ENCODE data around the gene DGKG.
A peak's percentile ranks its signal among the peaks of the same experiment; 100 is the strongest.

Gene DGKG

DNA sequence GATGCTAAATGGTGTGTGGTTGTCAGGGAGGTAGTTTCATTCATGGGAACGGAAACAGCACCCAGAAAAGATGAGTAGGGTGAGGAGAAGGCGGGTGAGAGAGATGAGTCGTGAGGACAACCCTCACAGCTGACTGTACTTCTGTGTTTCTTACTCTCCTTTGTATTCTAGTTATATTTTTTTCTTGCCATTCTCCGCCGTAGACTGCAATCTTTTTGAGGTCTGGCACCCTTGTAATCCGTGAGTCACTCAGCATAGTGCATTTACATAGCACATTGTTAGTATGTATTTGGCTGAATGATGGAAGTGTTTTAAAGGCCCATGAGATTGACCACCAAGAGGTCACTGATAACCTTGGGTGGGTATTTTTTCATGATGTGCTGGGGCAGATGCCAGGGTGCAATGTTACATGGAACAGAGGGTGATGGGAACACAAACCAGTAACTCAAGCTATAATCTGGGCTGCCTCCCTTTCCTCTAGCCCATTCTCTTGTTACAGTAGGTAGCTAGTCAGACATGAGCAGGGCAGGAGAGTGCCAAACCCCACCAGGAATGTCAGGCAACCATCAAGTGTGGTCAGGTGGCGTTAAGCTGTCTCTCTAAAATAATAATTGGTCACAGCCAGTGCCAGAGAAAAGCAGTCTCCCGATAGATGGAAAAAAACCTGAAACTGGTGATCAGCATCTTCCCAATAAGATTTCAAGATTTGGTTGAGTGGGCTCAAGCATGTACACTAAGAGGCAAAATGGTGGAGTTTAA lies 18.8 kb upstream of the DGKG start:
- Histone ChIP-seq H3K4me3 (replicated peaks; ENCODE audit: insufficient read depth, low read length) (no peak overlapping the region), H3K27me3 (ENCODE audit: insufficient read depth, poor library complexity, severe bottlenecking) (no peaks in the 10 kb centered on the region), H3K27ac (replicated peaks) (no peak overlapping the region)
- TF ChIP-seq POLR2AphosphoS5 (IDR thresholded peaks at IDR 0.05; ENCODE audit: low read depth), result no peak
- no peak for TF ChIP-seq GABPA (IDR thresholded peaks at IDR 0.05; ENCODE audit: low read depth)
- no peak for TF ChIP-seq SPI1 (IDR thresholded peaks at IDR 0.05; ENCODE audit: borderline replicate concordance, low read depth)
- TF ChIP-seq, protein P1, sequence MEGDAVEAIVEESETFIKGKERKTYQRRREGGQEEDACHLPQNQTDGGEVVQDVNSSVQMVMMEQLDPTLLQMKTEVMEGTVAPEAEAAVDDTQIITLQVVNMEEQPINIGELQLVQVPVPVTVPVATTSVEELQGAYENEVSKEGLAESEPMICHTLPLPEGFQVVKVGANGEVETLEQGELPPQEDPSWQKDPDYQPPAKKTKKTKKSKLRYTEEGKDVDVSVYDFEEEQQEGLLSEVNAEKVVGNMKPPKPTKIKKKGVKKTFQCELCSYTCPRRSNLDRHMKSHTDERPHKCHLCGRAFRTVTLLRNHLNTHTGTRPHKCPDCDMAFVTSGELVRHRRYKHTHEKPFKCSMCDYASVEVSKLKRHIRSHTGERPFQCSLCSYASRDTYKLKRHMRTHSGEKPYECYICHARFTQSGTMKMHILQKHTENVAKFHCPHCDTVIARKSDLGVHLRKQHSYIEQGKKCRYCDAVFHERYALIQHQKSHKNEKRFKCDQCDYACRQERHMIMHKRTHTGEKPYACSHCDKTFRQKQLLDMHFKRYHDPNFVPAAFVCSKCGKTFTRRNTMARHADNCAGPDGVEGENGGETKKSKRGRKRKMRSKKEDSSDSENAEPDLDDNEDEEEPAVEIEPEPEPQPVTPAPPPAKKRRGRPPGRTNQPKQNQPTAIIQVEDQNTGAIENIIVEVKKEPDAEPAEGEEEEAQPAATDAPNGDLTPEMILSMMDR (IDR thresholded peaks at IDR 0.05; ENCODE audit: insufficient read depth, low read length), result no peak
- TF ChIP-seq, protein P2, sequence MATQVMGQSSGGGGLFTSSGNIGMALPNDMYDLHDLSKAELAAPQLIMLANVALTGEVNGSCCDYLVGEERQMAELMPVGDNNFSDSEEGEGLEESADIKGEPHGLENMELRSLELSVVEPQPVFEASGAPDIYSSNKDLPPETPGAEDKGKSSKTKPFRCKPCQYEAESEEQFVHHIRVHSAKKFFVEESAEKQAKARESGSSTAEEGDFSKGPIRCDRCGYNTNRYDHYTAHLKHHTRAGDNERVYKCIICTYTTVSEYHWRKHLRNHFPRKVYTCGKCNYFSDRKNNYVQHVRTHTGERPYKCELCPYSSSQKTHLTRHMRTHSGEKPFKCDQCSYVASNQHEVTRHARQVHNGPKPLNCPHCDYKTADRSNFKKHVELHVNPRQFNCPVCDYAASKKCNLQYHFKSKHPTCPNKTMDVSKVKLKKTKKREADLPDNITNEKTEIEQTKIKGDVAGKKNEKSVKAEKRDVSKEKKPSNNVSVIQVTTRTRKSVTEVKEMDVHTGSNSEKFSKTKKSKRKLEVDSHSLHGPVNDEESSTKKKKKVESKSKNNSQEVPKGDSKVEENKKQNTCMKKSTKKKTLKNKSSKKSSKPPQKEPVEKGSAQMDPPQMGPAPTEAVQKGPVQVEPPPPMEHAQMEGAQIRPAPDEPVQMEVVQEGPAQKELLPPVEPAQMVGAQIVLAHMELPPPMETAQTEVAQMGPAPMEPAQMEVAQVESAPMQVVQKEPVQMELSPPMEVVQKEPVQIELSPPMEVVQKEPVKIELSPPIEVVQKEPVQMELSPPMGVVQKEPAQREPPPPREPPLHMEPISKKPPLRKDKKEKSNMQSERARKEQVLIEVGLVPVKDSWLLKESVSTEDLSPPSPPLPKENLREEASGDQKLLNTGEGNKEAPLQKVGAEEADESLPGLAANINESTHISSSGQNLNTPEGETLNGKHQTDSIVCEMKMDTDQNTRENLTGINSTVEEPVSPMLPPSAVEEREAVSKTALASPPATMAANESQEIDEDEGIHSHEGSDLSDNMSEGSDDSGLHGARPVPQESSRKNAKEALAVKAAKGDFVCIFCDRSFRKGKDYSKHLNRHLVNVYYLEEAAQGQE (IDR thresholded peaks at IDR 0.05; ENCODE audit: insufficient replicate concordance, low read depth), result no peak
- DNase-seq (ENCODE audit: low read depth in 1 of 2, low spot score in 1 of 2), result no peak

DNA sequence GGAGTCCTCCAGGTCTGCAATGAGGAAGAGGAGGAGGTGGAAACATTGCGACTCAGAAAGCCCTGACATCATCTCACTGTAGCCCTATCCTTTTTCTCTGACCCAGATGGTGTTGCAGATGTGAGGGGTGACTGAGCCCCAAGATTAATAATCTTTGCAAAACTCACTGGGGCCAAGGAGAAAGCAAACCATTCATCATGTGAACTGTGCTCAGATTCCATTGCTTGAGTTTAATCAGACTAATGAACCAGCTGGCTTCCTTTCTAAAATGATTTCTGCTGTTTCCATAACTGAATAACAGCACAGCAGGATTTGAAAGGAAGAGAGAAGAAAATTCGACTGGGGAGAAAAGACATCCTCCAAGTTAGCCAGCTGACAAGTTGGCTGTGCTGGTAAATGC lies 13.4 kb upstream of the DGKG start:
- Histone ChIP-seq H3K27ac (replicated peaks) (no peak overlapping the region; the same call in 1 of the 2 replicates), H3K27me3 (ENCODE audit: insufficient read depth, poor library complexity, severe bottlenecking) (no peaks in the 10 kb centered on the region), H3K4me3 (replicated peaks; ENCODE audit: insufficient read depth, low read length) (no peak overlapping the region)
- DNase-seq (ENCODE audit: low read depth in 1 of 2, low spot score in 1 of 2), result no peak
- TF ChIP-seq, protein P2 (IDR thresholded peaks at IDR 0.05; ENCODE audit: insufficient replicate concordance, low read depth), result no peak
- TF ChIP-seq POLR2AphosphoS5 (IDR thresholded peaks at IDR 0.05; ENCODE audit: low read depth) (no peak), GABPA (IDR thresholded peaks at IDR 0.05; ENCODE audit: low read depth) (no peak), SPI1 (IDR thresholded peaks at IDR 0.05; ENCODE audit: borderline replicate concordance, low read depth) (no peak)
- TF ChIP-seq, protein P1 (IDR thresholded peaks at IDR 0.05; ENCODE audit: insufficient read depth, low read length), result no peak

DNA sequence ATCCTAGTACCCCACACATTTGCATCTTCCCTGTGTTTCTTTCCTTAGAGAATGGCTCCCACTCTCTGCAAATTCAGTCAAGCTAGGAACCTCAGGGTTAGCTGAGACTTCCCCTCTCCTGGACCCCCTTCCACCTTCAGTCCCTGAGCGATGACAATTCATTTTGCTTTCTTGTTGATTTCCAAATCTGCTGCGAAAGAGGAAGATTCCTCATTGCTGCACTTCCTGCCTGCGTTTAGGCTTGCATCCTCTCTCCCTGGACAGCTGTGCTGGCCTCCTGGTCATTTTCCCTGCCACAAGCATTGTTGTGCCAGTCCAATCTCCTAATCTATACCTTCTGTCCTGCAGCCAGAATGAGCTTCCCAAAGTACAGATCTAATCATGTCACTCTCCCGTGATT lies 12.3 kb upstream of the DGKG start:
- Histone ChIP-seq H3K27ac (replicated peaks) (peak overlapping the region; percentile 50), H3K4me3 (replicated peaks; ENCODE audit: insufficient read depth, low read length) (no peak overlapping the region), H3K27me3 (ENCODE audit: insufficient read depth, poor library complexity, severe bottlenecking) (no peaks in the 10 kb centered on the region)
- peak; percentile 71; the same call in 1 of the 2 replicates for TF ChIP-seq SPI1 (IDR thresholded peaks at IDR 0.05; ENCODE audit: borderline replicate concordance, low read depth)
- peak; percentile 48 for TF ChIP-seq POLR2AphosphoS5 (IDR thresholded peaks at IDR 0.05; ENCODE audit: low read depth)
- no peak; the same call in 1 of the 2 replicates for TF ChIP-seq GABPA (IDR thresholded peaks at IDR 0.05; ENCODE audit: low read depth)
- peak in 1 of 2 experiments; percentile 69 for DNase-seq (ENCODE audit: low read depth in 1 of 2, low spot score in 1 of 2)

DNA sequence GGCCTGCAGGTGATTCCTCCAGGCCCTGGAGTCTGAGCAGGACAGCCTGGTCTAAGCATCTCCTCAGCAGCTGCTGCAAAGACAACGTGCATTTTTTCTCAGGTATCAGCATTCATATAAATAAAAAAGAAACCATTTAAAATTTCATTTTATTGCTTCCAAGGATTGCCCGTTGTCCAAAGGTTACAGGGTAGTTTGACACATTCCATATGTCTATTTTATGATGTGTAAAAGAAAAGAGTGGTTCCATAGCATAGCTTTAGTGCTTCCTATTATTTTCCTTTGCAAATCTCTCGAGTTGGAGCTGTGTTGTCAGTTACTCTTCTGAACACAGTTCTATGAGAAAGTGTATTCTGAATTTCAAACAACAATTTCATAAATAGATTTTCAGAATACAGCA lies 7.2 kb upstream of the DGKG start:
- TF ChIP-seq SPI1 (IDR thresholded peaks at IDR 0.05; ENCODE audit: borderline replicate concordance, low read depth), result no peak
- TF ChIP-seq, protein P1 (IDR thresholded peaks at IDR 0.05; ENCODE audit: insufficient read depth, low read length), result no peak
- H3K27me3 ChIP-seq (ENCODE audit: insufficient read depth, poor library complexity, severe bottlenecking), result no peaks in the 10 kb centered on the region
- no peak overlapping the region for H3K4me3 ChIP-seq (replicated peaks; ENCODE audit: insufficient read depth, low read length)
- peak overlapping the region; percentile 90 for H3K27ac ChIP-seq (replicated peaks)
- no peak for DNase-seq (ENCODE audit: low read depth in 1 of 2, low spot score in 1 of 2)

All from HL-60 (cell line).